Measurements from ENCODE around the gene TMEM101. TPM values are rescaled to one million over a fixed set of nuclear protein-coding genes. Genes with fewer than 3 reads are reported as not detected.
A peak's percentile ranks its signal among the peaks of the same experiment; 100 is the strongest.
"Not testable (repeated sequence)": the region's sequence is repeated elsewhere in the genome, so short reads cannot be mapped to it uniquely, and the experiment has no call there.

Gene TMEM101
- total RNA-seq, 6 experiments from 2014 or later: 6.7 to 23.6 (median 10.9) TPM

- Histone ChIP-seq H3K9me3 (no peaks in the 10 kb centered on the region), H3K4me1 (no peaks in the 10 kb centered on the region), H3K4me3 (no peak overlapping the region), H3K36me3 (no peaks in the 10 kb centered on the region), H3K27ac (no peak overlapping the region), H3K27me3 (no peaks in the 10 kb centered on the region)
- TF ChIP-seq CTCF (IDR thresholded peaks at IDR 0.05): no peak
- no peak for TF ChIP-seq POLR2A (IDR thresholded peaks at IDR 0.05)
- 29% methylated on average over 2 of the region's 4 CpGs for WGBS (ENCODE audit: insufficient coverage, low coverage, low lambda C conversion rate, missing lambda C conversion rate)
- DNase-seq: no peak
- ATAC-seq: peak in 3 of 4 donors; percentile 52
- intact Hi-C loops (cut with DNase I): no loop called here
Observed at GRCh38 chr17:43970366-43970765, 44.4 kb downstream of the TMEM101 start.

GRCh38 chr17:43967251-43967875, 47.4 kb downstream of the TMEM101 start:
- DNase-seq: no peak
- Histone ChIP-seq H3K27me3 (no peaks in the 10 kb centered on the region), H3K27ac (no peak overlapping the region), H3K4me1 (no peaks in the 10 kb centered on the region), H3K9me3 (no peaks in the 10 kb centered on the region), H3K4me3 (no peak overlapping the region), H3K36me3 (no peaks in the 10 kb centered on the region)
- WGBS (ENCODE audit: insufficient coverage, low coverage, low lambda C conversion rate, missing lambda C conversion rate): 53% methylated on average over 8 of the region's 9 CpGs
- intact Hi-C loops (cut with DNase I): no loop called here
- ATAC-seq: no peak
- TF ChIP-seq POLR2A (IDR thresholded peaks at IDR 0.05) (no peak), CTCF (IDR thresholded peaks at IDR 0.05) (no peak)

- H3K9me3 ChIP-seq: no peaks in the 10 kb centered on the region
- DNase-seq (no peak), ATAC-seq (no peak)
- no peak overlapping the region for H3K27ac ChIP-seq
- H3K27me3 ChIP-seq: no peaks in the 10 kb centered on the region
- TF ChIP-seq CTCF (IDR thresholded peaks at IDR 0.05): no peak
- no peak for TF ChIP-seq POLR2A (IDR thresholded peaks at IDR 0.05)
- H3K4me3 ChIP-seq: no peak overlapping the region
- intact Hi-C loops (cut with DNase I): no loop called here
- no peaks in the 10 kb centered on the region for H3K36me3 ChIP-seq
- WGBS (ENCODE audit: insufficient coverage, low coverage, low lambda C conversion rate, missing lambda C conversion rate): 63% methylated on average over 3 of the region's 3 CpGs
- H3K4me1 ChIP-seq: no peaks in the 10 kb centered on the region
Observed at GRCh38 chr17:43966276-43966675, 48.5 kb downstream of the TMEM101 start.

GRCh38 chr17:43962479-43962878, 52.3 kb downstream of the TMEM101 start:
- intact Hi-C loops (cut with DNase I): no loop called here
- no peaks in the 10 kb centered on the region for H3K27me3 ChIP-seq
- TF ChIP-seq POLR2A (IDR thresholded peaks at IDR 0.05): no peak
- no peak for TF ChIP-seq CTCF (IDR thresholded peaks at IDR 0.05)
- no peaks in the 10 kb centered on the region for H3K36me3 ChIP-seq
- DNase-seq (no peak), ATAC-seq (no peak)
- H3K9me3 ChIP-seq: no peaks in the 10 kb centered on the region
- WGBS (ENCODE audit: insufficient coverage, low coverage, low lambda C conversion rate, missing lambda C conversion rate): 59% methylated on average over 5 of the region's 7 CpGs
- no peaks in the 10 kb centered on the region for H3K4me1 ChIP-seq
- no peak overlapping the region for H3K4me3 ChIP-seq
- H3K27ac ChIP-seq: no peak overlapping the region

DNA sequence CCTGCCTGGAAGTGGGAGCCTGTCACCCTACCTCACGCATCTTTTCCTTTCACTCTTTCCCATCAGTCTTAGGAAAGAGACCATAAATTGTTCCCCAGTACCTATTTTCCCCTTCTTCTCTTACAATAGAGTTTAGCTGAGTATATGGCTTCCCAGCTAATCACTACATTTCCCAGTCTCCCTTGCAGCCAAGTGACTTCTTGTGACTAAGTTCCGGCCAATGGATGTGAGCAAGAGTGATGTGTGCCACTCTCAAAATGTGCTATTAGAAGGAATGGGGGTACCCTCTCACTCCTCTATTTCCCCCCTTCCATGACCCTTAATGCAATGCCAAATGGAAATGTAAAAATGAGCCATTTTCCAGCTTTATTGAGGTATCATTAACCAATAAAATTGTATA, 52.8 kb downstream of the TMEM101 start:
- Histone ChIP-seq H3K4me1 (no peaks in the 10 kb centered on the region), H3K36me3 (no peaks in the 10 kb centered on the region), H3K27me3 (no peaks in the 10 kb centered on the region), H3K4me3 (no peak overlapping the region), H3K27ac (no peak overlapping the region), H3K9me3 (no peaks in the 10 kb centered on the region)
- intact Hi-C loops (cut with DNase I): no loop called here
- 88% methylated on average over 2 of the region's 2 CpGs for WGBS (ENCODE audit: insufficient coverage, low coverage, low lambda C conversion rate, missing lambda C conversion rate)
- no peak for ATAC-seq
- DNase-seq: no peak
- no peak for TF ChIP-seq POLR2A (IDR thresholded peaks at IDR 0.05)
- no peak for TF ChIP-seq CTCF (IDR thresholded peaks at IDR 0.05)

DNA sequence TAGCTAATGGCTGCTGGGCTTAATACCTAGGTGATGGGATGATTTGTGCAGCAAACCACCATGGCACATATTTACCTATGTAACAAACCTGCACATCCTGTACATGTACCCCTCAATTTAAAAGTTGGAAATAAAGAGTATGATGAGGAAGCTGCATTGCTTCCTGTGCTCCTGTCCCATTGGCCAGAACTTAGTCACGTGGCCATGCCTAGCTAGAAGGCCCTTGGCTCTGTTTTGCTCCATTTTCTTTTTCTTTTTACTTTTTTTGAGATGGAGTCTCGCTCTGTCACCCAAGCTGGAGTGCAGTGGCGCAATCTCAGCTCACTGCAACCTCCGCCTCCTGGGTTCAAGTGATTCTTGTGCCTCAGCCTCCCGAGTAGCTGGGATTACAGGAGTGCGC, 53.5 kb downstream of the TMEM101 start:
- ATAC-seq; H3K27me3 ChIP-seq; H3K27ac ChIP-seq; H3K9me3 ChIP-seq; DNase-seq; H3K36me3 ChIP-seq; H3K4me3 ChIP-seq; H3K4me1 ChIP-seq; intact Hi-C loops (cut with DNase I): not testable (repeated sequence)
- 95% methylated on average over 4 of the region's 6 CpGs for WGBS (ENCODE audit: insufficient coverage, low coverage, low lambda C conversion rate, missing lambda C conversion rate)
